NCI-H2196 treated with DMSO at 0.1 percent for 48 hours (cell line): ENCODE results near the gene CYP27C1.
"Not testable (repeated sequence)": the region's sequence is repeated elsewhere in the genome, so short reads cannot be mapped to it uniquely, and the experiment has no call there.

Experiments used
- DNase-seq: peaks from one replicate; lab custom pipeline; 2025; ENCODE audit not compliant: unreplicated experiment; lab: John Stamatoyannopoulos, UW

Gene CYP27C1

GRCh38 chr2:127220102-127220767, at the start of gene CYP27C1:
CYP27C1 (minus strand) TSS chr2:127220299; CDS start chr2:127220270, 29 bp downstream.
- no peak for DNase-seq

- DNase-seq, result no peak
These were observed 41.8 kb upstream of the CYP27C1 start for GRCh38 chr2:127261804-127262406.

- no peak for DNase-seq
These were observed 39.3 kb upstream of the CYP27C1 start for GRCh38 chr2:127259355-127259754.

- no peak for DNase-seq
These were observed 36.8 kb upstream of the CYP27C1 start for GRCh38 chr2:127256866-127257265.

GRCh38 chr2:127256381-127256780, 36.3 kb upstream of the CYP27C1 start:
- no peak for DNase-seq

- DNase-seq, result no peak
These were observed 35.6 kb upstream of the CYP27C1 start for GRCh38 chr2:127255721-127256120.

- no peak for DNase-seq
These were observed 35.0 kb upstream of the CYP27C1 start for GRCh38 chr2:127255146-127255545.

- DNase-seq, result no peak
These were observed 34.4 kb upstream of the CYP27C1 start for GRCh38 chr2:127254386-127254981.

- not testable (repeated sequence) for DNase-seq
These were observed 21.1 kb upstream of the CYP27C1 start for GRCh38 chr2:127241184-127241583.

GRCh38 chr2:127239395-127239794, 19.3 kb upstream of the CYP27C1 start:
- no peak for DNase-seq

GRCh38 chr2:127237768-127238167, 17.7 kb upstream of the CYP27C1 start:
- DNase-seq, result not testable (repeated sequence)

GRCh38 chr2:127235082-127235702, 15.1 kb upstream of the CYP27C1 start:
- DNase-seq, result no peak

- DNase-seq, result no peak
These were observed 13.6 kb upstream of the CYP27C1 start for GRCh38 chr2:127233710-127234109.

GRCh38 chr2:127231130-127231865, 11.2 kb upstream of the CYP27C1 start:
- no peak for DNase-seq

- DNase-seq, result no peak
These were observed 9.5 kb upstream of the CYP27C1 start for GRCh38 chr2:127229555-127229954.

GRCh38 chr2:127228102-127228501, 8.0 kb upstream of the CYP27C1 start:
- no peak for DNase-seq

GRCh38 chr2:127227264-127227660, 7.2 kb upstream of the CYP27C1 start:
- not testable (repeated sequence) for DNase-seq

- peak; percentile 47 for DNase-seq
These were observed 6.6 kb upstream of the CYP27C1 start for GRCh38 chr2:127226520-127227263.

GRCh38 chr2:127226132-127226519, 6.0 kb upstream of the CYP27C1 start:
- DNase-seq, result no peak

GRCh38 chr2:127225186-127225960, 5.3 kb upstream of the CYP27C1 start:
- DNase-seq, result no peak
